Thoracic aorta (tissue), 2 donors: ENCODE data around the gene HNRNPA3. TPM values are rescaled to one million over a fixed set of nuclear protein-coding genes. Genes with fewer than 3 reads are reported as not detected.

Experiments
- ATAC-seq: fragments of 150-250 bp; one replicate; pipeline ENCODE4 v1.8.0; 2017; ENCODE audit warnings: low read depth; ENCODE audit not compliant: insufficient number of reproducible peaks, low FRiP score
- DNase-seq: peaks from one replicate; pipeline ENCODE4 v3.0.0-alpha.2; 2020; ENCODE audit warnings: low spot score
- H3K27ac ChIP-seq, 2 donors: fragments of 200-600 bp; sonication (generic); 1 replicate in 1 of 2; 2 replicates in 1 of 2; pipeline ENCODE4 v1.5.1; 2016; ENCODE audit warnings: mild to moderate bottlenecking in 2 of 2, moderate library complexity in 2 of 2
- H3K27me3 ChIP-seq: fragments of 200-600 bp; sonication (generic); replicated peaks from 2 replicates; pipeline ENCODE4 v1.6.0; 2016; ENCODE audit warnings: mild to moderate bottlenecking; ENCODE audit not compliant: insufficient read depth
- H3K36me3 ChIP-seq: fragments of 200-600 bp; sonication (generic); one replicate; pipeline ENCODE4 v1.5.1; 2016
- H3K4me1 ChIP-seq, 2 donors: fragments of 200-600 bp; sonication (generic); 1 replicate in 1 of 2; 2 replicates in 1 of 2; pipeline versions ENCODE4 v1.5.1 to v1.6.0; 2016; ENCODE audit warnings: low read depth in 2 of 2, mild to moderate bottlenecking in 1 of 2; ENCODE audit not compliant: control insufficient read depth in 1 of 2
- H3K4me3 ChIP-seq: fragments of 200-600 bp; sonication (generic); 2 replicates; pipeline ENCODE4 v1.5.1; 2016; ENCODE audit warnings: mild to moderate bottlenecking
- H3K9me3 ChIP-seq: fragments of 200-600 bp; sonication (generic); 2 replicates; pipeline ENCODE4 v1.5.1; 2016
- CTCF ChIP-seq: fragments of 200-600 bp; sonication (generic); IDR thresholded peaks from one replicate; pipeline ENCODE4 v1.5.1; 2019; ENCODE audit warnings: antibody characterized with exemption
- total RNA-seq, 2 donors: library from RNA; depleted of rRNA; stranded (reverse); fragments of >200 nt; gene quantifications; one replicate each; pipeline versions ENCODE4 v1.1.0 to v1.2.3, GENCODE V29; 2016

HNRNPA3 gene
- total RNA-seq, 2 donors from 2014 or later: 60.1 to 98.4 TPM

- no peak for DNase-seq
- Histone ChIP-seq H3K9me3 (no peaks in the 10 kb centered on the region), H3K4me3 (peak overlapping the region; percentile 18), H3K27me3 (no peaks in the 10 kb centered on the region), H3K36me3 (no peaks in the 10 kb centered on the region), H3K4me1 (peaks cover 84 to 93% of the 10 kb centered on the region in 2 donors), H3K27ac (peak overlapping the region; percentile 33 to 42)
- no peak for TF ChIP-seq CTCF
- no peak for ATAC-seq
Observed at GRCh38 chr2:177251165-177251542, 38.6 kb downstream of the HNRNPA3 start.

- Histone ChIP-seq H3K36me3 (no peaks in the 10 kb centered on the region), H3K4me1 (peaks cover 81 to 93% of the 10 kb centered on the region in 2 donors), H3K4me3 (no peak overlapping the region), H3K27ac (peak overlapping the region; percentile 42 to 50), H3K9me3 (no peaks in the 10 kb centered on the region), H3K27me3 (no peaks in the 10 kb centered on the region)
- ATAC-seq (no peak), DNase-seq (no peak)
- no peak for TF ChIP-seq CTCF
Observed at GRCh38 chr2:177252808-177253531, 40.4 kb downstream of the HNRNPA3 start.

- Histone ChIP-seq H3K9me3 (no peaks in the 10 kb centered on the region), H3K27ac (no peak overlapping the region), H3K36me3 (no peaks in the 10 kb centered on the region), H3K4me1 (peaks cover 77 to 90% of the 10 kb centered on the region in 2 donors), H3K4me3 (no peak overlapping the region), H3K27me3 (no peaks in the 10 kb centered on the region)
- ATAC-seq (no peak), DNase-seq (no peak)
- TF ChIP-seq CTCF: no peak
Observed at GRCh38 chr2:177253704-177254103, 41.1 kb downstream of the HNRNPA3 start.

GRCh38 chr2:177254433-177255226, 42.0 kb downstream of the HNRNPA3 start:
- Histone ChIP-seq H3K4me3 (peak overlapping the region; percentile 28), H3K36me3 (no peaks in the 10 kb centered on the region), H3K27ac (peak overlapping the region in 1 of 2 donors; percentile 35), H3K9me3 (no peaks in the 10 kb centered on the region), H3K27me3 (no peaks in the 10 kb centered on the region), H3K4me1 (peaks cover 74 to 97% of the 10 kb centered on the region in 2 donors)
- ATAC-seq: no peak
- TF ChIP-seq CTCF: no peak
- no peak for DNase-seq

- no peaks in the 10 kb centered on the region for H3K9me3 ChIP-seq
- H3K27me3 ChIP-seq: no peaks in the 10 kb centered on the region
- peak overlapping the region in 1 of 2 donors; percentile 35 for H3K27ac ChIP-seq
- peak overlapping the region; percentile 28 for H3K4me3 ChIP-seq
- H3K4me1 ChIP-seq: peaks cover 75 to 97% of the 10 kb centered on the region in 2 donors
- no peaks in the 10 kb centered on the region for H3K36me3 ChIP-seq
- DNase-seq (no peak), ATAC-seq (no peak)
- TF ChIP-seq CTCF: no peak
Observed at GRCh38 chr2:177255227-177255601, 42.6 kb downstream of the HNRNPA3 start.
